H1 (cell line): ENCODE measurements around the gene MROH2A. TPM values are rescaled to one million over a fixed set of nuclear protein-coding genes. Genes with fewer than 3 reads are reported as not detected.

Experiments
- CTCF ChIA-PET: fragments of 300-600 bp; sonication (Branson Sonifier 250); formaldehyde crosslinking; loops from one replicate; lab custom pipeline; 2021; ENCODE audit not compliant: partially characterized antibody; lab: Charles Lee
- POLR2A ChIA-PET: fragments of 300-600 bp; sonication (Branson Sonifier 250); formaldehyde crosslinking; loops from one replicate; lab custom pipeline; 2021; ENCODE audit warnings: inconsistent platforms; ENCODE audit not compliant: partially characterized antibody; lab: Charles Lee
- DNase-seq, 2 experiments: peaks; one replicate each; pipeline versions ENCODE4 v3.0.0 to v3.0.0-alpha.2; 2010 to 2022; ENCODE audit warnings: low spot score in 2 of 2, low read depth in 1 of 2, mixed read lengths in 1 of 2
- FAIRE-seq: peaks from 2 replicates; lab custom pipeline; 2011; peaks lifted over from hg19 to GRCh38; lab: Jason Lieb, UNC
- H2AFZ ChIP-seq: 2 replicates; pipeline ENCODE4 v1.8.1; 2012; ENCODE audit warnings: low read length, inconsistent platforms
- H2AK5ac ChIP-seq: 2 replicates; pipeline ENCODE4 v1.6.1; 2013; ENCODE audit warnings: low read depth, low read length
- H2BK120ac ChIP-seq: replicated peaks from 2 replicates; pipeline ENCODE3; 2013; ENCODE audit warnings: low read depth, low read length, inconsistent platforms
- H2BK12ac ChIP-seq: 2 replicates; pipeline ENCODE4 v1.6.1; 2013; ENCODE audit warnings: low read depth, low read length
- H2BK15ac ChIP-seq: 2 replicates; pipeline ENCODE4 v1.6.1; 2013; ENCODE audit warnings: low read length
- H2BK20ac ChIP-seq: 2 replicates; pipeline ENCODE4 v1.6.1; 2013; ENCODE audit warnings: low read length
- H2BK5ac ChIP-seq: 2 replicates; pipeline ENCODE4 v1.6.1; 2013; ENCODE audit warnings: low read depth, low read length
- H3K14ac ChIP-seq: 2 replicates; pipeline ENCODE4 v1.6.1; 2013; ENCODE audit warnings: inconsistent platforms; ENCODE audit not compliant: insufficient read length
- H3K18ac ChIP-seq: 2 replicates; pipeline ENCODE4 v1.6.1; 2013; ENCODE audit warnings: low read length; ENCODE audit errors: extremely low read depth
- H3K23ac ChIP-seq: 2 replicates; pipeline ENCODE4 v1.6.1; 2013; ENCODE audit warnings: inconsistent platforms; ENCODE audit not compliant: insufficient read length
- H3K23me2 ChIP-seq: 2 replicates; pipeline ENCODE4 v1.6.1; 2013; ENCODE audit warnings: low read depth, low read length
- H3K27ac ChIP-seq: 2 replicates; pipeline ENCODE4 v1.6.1; 2011; ENCODE audit warnings: low read depth, low read length, inconsistent platforms
- H3K27me3 ChIP-seq, 4 experiments: replicated peaks in 1 of 4; 1 replicate in 1 of 4; 2 replicates in 3 of 4; pipeline versions ENCODE4 v1.6.1 to v1.8.1; 2011 to 2013; ENCODE audit warnings: low read length in 3 of 4, mild to moderate bottlenecking in 3 of 4, inconsistent platforms in 2 of 4, mixed read lengths in 2 of 4, moderate library complexity in 1 of 4; ENCODE audit not compliant: control insufficient read depth in 3 of 4, insufficient read depth in 3 of 4; ENCODE audit errors: extremely low read depth in 1 of 4
- H3K36me3 ChIP-seq, 4 experiments: 2 replicates each; pipeline versions ENCODE4 v1.6.1 to v1.8.1; 2011 to 2013; ENCODE audit warnings: mild to moderate bottlenecking in 4 of 4, low read length in 3 of 4, moderate library complexity in 2 of 4, control low read depth in 1 of 4, inconsistent platforms in 1 of 4; ENCODE audit not compliant: insufficient read depth in 4 of 4, control insufficient read depth in 2 of 4
- H3K4ac ChIP-seq: replicated peaks from 2 replicates; pipeline ENCODE3; 2013; ENCODE audit warnings: low read length, low read depth, mixed read lengths, inconsistent platforms; ENCODE audit not compliant: insufficient read length
- H3K4me1 ChIP-seq, 4 experiments: replicated peaks in 1 of 4; 1 replicate in 1 of 4; 2 replicates in 3 of 4; pipeline versions ENCODE4 v1.6.1 to v1.8.1; 2011 to 2013; ENCODE audit warnings: low read length in 3 of 4, inconsistent platforms in 2 of 4, mixed read lengths in 1 of 4; ENCODE audit not compliant: insufficient read depth in 4 of 4, control insufficient read depth in 3 of 4
- H3K4me2 ChIP-seq, 2 experiments: 2 replicates each; pipeline versions ENCODE4 v1.6.1 to v1.8.1; 2011 to 2013; ENCODE audit warnings: low read depth in 2 of 2, low read length in 2 of 2, control low read depth in 1 of 2, inconsistent platforms in 1 of 2, mild to moderate bottlenecking in 1 of 2; ENCODE audit not compliant: insufficient read depth in 1 of 2
- H3K4me3 ChIP-seq, 4 experiments: fragments of 200-600, 300-600 bp in 1 of 4; sonication (generic), shearing (Covaris generic), sonication (Bioruptor Twin) in 1 of 4; 2 replicates each; pipeline versions ENCODE4 v1.5.1 to v1.8.1; 2011 to 2016; ENCODE audit warnings: low read length in 4 of 4, low read depth in 3 of 4, control low read depth in 2 of 4, inconsistent platforms in 2 of 4, mild to moderate bottlenecking in 2 of 4, mixed read lengths in 1 of 4, moderate library complexity in 1 of 4; ENCODE audit not compliant: insufficient read depth in 2 of 4; ENCODE audit errors: extremely low read depth in 1 of 4
- H3K56ac ChIP-seq: replicated peaks from 2 replicates; pipeline ENCODE3; 2013; ENCODE audit warnings: low read depth, mild to moderate bottlenecking, mixed read lengths, low read length, inconsistent platforms; ENCODE audit not compliant: insufficient read length
- H3K79me1 ChIP-seq: 2 replicates; pipeline ENCODE4 v1.6.1; 2013; ENCODE audit warnings: low read depth, low read length, control low read depth
- H3K79me2 ChIP-seq, 2 experiments: 2 replicates each; pipeline versions ENCODE4 v1.6.1 to v1.8.1; 2012 to 2013; ENCODE audit warnings: low read length in 2 of 2, mild to moderate bottlenecking in 2 of 2, inconsistent platforms in 1 of 2; ENCODE audit not compliant: insufficient read depth in 2 of 2, control insufficient read depth in 1 of 2
- H3K9ac ChIP-seq, 4 experiments: replicated peaks in 1 of 4; 1 replicate in 1 of 4; 2 replicates in 3 of 4; pipeline versions ENCODE4 v1.6.1 to v1.8.1; 2011 to 2013; ENCODE audit warnings: low read depth in 3 of 4, low read length in 3 of 4, control low read depth in 2 of 4, mild to moderate bottlenecking in 2 of 4, moderate library complexity in 2 of 4, inconsistent platforms in 1 of 4; ENCODE audit errors: extremely low read depth in 1 of 4
- H3K9me3 ChIP-seq, 2 experiments: 2 replicates each; pipeline versions ENCODE4 v1.6.1 to v1.8.1; 2012 to 2013; ENCODE audit warnings: mild to moderate bottlenecking in 2 of 2, moderate library complexity in 2 of 2, control low read depth in 1 of 2, inconsistent platforms in 1 of 2, low read depth in 1 of 2, low read length in 1 of 2, mixed read lengths in 1 of 2; ENCODE audit not compliant: insufficient read depth in 2 of 2
- H4K20me1 ChIP-seq, 2 experiments: replicated peaks in 1 of 2; 2 replicates each; pipeline versions ENCODE3 to v1.8.1; 2011 to 2013; ENCODE audit warnings: inconsistent platforms in 2 of 2, low read length in 2 of 2, mild to moderate bottlenecking in 1 of 2; ENCODE audit not compliant: insufficient read depth in 2 of 2, control insufficient read depth in 1 of 2
- H4K5ac ChIP-seq: 2 replicates; pipeline ENCODE4 v1.6.1; 2013; ENCODE audit warnings: low read length, low read depth, mixed read lengths, inconsistent platforms; ENCODE audit not compliant: insufficient read length
- H4K8ac ChIP-seq: 2 replicates; pipeline ENCODE4 v1.8.0; 2013; ENCODE audit warnings: mild to moderate bottlenecking, moderate library complexity, low read length, inconsistent platforms; ENCODE audit not compliant: insufficient read depth; ENCODE audit errors: extremely low read depth
- H4K91ac ChIP-seq: replicated peaks from 2 replicates; pipeline ENCODE3; 2013; ENCODE audit warnings: low read length, mixed read lengths, inconsistent platforms; ENCODE audit not compliant: insufficient read length
- ASH2L ChIP-seq: fragments of 200-600, 300-600 bp; sonication (generic); IDR thresholded peaks from one replicate; pipeline ENCODE4 v1.7.1; 2017; ENCODE audit warnings: low read length
- MAX ChIP-seq: IDR thresholded peaks from 2 replicates; pipeline ENCODE4 v1.6.1; 2012; ENCODE audit warnings: inconsistent platforms
- WGBS, 2 experiments: shearing (Covaris generic) in 1 of 2; methylation state at CpG; one replicate each; pipeline versions ENCODE4 v1.1.6 to v1.1.7; 2013 to 2015; ENCODE audit warnings: low lambda C conversion rate in 2 of 2, mixed read lengths in 2 of 2, inconsistent platforms in 1 of 2, low coverage in 1 of 2, missing lambda C conversion rate in 1 of 2; ENCODE audit not compliant: insufficient replicate concordance in 2 of 2, insufficient coverage in 1 of 2, insufficient read length in 1 of 2; ENCODE audit errors: extremely low coverage in 1 of 2, missing lambda C conversion rate in 1 of 2; 5-methylcytosine and 5-hydroxymethylcytosine counted together
- polyA plus RNA-seq, 7 experiments: library from polyadenylated mRNA; depleted of rRNA in 3 of 7; stranded (reverse) in 5 of 7; unstranded in 2 of 7; fragments of >200 nt in 5 of 7; fragments of 200-250 nt in 2 of 7; gene quantifications; 1 replicate in 5 of 7; 2 replicates in 1 of 7; 4 replicates in 1 of 7; pipeline versions ENCODE4 v1.2.1 to v1.2.3, GENCODE V29; 2011 to 2013; ENCODE audit warnings: missing spikeins in 2 of 7, mixed read lengths in 2 of 7
- total RNA-seq: library from RNA; stranded (reverse); fragmentation: NEBNext Ultra II Directional; extraction: Animal tissue kit (Norgen Biotek cat#: 25700); gene quantifications from 2 replicates; pipeline ENCODE4 v1.2.1, GENCODE V29; 2021

The MROH2A gene
- total and polyA plus RNA-seq, 2 of the 8 experiments (the other 6 are each of a cell fraction or from before 2014, with no cell fraction given) = not detected

GRCh38 chr2:233855345-233855744, 77.2 kb downstream of the MROH2A start:
- WGBS, 2 experiments = 90% methylated on average over 5 of the region's 5 CpGs; no CpG with 5 or more reads in 1 of the 2 experiments
- DNase-seq = no peak
- no peak overlapping the region for H3K9ac ChIP-seq
- CTCF ChIA-PET = interaction anchor here (0.7 to 3.1 kb wide), 4 partner anchors 11 to 918 kb away, joined by 3 to 24 read pairs (median 3); partner anchors contain the start of gene MSL3B
- H3K79me2 ChIP-seq = peaks cover 21 to 38% of the 10 kb centered on the region in 2 experiments
- no peak overlapping the region for H2BK20ac ChIP-seq
- peak overlapping the region in 2 of 4 experiments; percentile 96 to 99; a peak in 2 of 8 replicates for H3K4me3 ChIP-seq
- H3K9me3 ChIP-seq = no peaks in the 10 kb centered on the region
- H3K4me1 ChIP-seq = peaks cover 0 to 5% (median 2%) of the 10 kb centered on the region in 4 experiments; a peak in 4 of 7 replicates
- no peak overlapping the region; the same call in 1 of the 2 replicates for H2BK12ac ChIP-seq
- H3K36me3 ChIP-seq = peaks cover 11 to 28% (median 12%) of the 10 kb centered on the region in 4 experiments
- no peak overlapping the region; the same call in 1 of the 2 replicates for H2BK15ac ChIP-seq
- peaks cover 3 to 7% of the 10 kb centered on the region in 2 experiments for H4K20me1 ChIP-seq
- peaks cover 7% of the 10 kb centered on the region for H3K23me2 ChIP-seq
- no peak overlapping the region for H2BK5ac ChIP-seq
- no peak overlapping the region for H2AFZ ChIP-seq
- H4K91ac ChIP-seq = no peak overlapping the region
- no peak overlapping the region for H4K5ac ChIP-seq
- H3K56ac ChIP-seq = no peak overlapping the region
- H3K23ac ChIP-seq = no peak overlapping the region
- H3K14ac ChIP-seq = no peak overlapping the region
- H3K4me2 ChIP-seq = peak overlapping the region; percentile 69 to 94; a peak in 3 of 4 replicates
- no peak overlapping the region for H3K4ac ChIP-seq
- no peak overlapping the region for H3K27ac ChIP-seq
- H2BK120ac ChIP-seq = no peak overlapping the region
- peaks cover 3% of the 10 kb centered on the region; the same call in 1 of the 2 replicates for H3K79me1 ChIP-seq
- no peak overlapping the region for H4K8ac ChIP-seq
- FAIRE-seq = no peak
- POLR2A ChIA-PET = interaction anchor here (0.8 to 1.7 kb wide), 3 partner anchors 9 to 11 kb away, joined by 3 to 6 read pairs (median 4); no protein-coding TSS in a partner anchor
- H3K18ac ChIP-seq = no peak overlapping the region
- H2AK5ac ChIP-seq = no peak overlapping the region
- H3K27me3 ChIP-seq = no peaks in the 10 kb centered on the region; a peak in 1 of 7 replicates
- no peak for TF ChIP-seq MAX
- TF ChIP-seq ASH2L = no peak
